Activated naive CD8-positive, alpha-beta T cell treated with anti-CD3 and anti-CD28 coated beads, Interleukin-2, amount 50 U/mL, for 24 hours (primary cell): Measurements from ENCODE around the gene OFD1.
A peak's percentile ranks its signal among the peaks of the same experiment; 100 is the strongest.

Experiments used
- ATAC-seq: fragments of 150-1000 bp; cut with Tn5 transposase; one replicate; pipeline ENCODE4 v1.10.0; 2021
- DNase-seq: peaks from one replicate; pipeline ENCODE4 v3.0.0; 2021
- H3K27ac Mint-ChIP-seq: one replicate; pipeline ENCODE4 v1.8.0; 2021; ENCODE audit warnings: mild to moderate bottlenecking, mixed read lengths
- H3K27me3 Mint-ChIP-seq: one replicate; pipeline ENCODE4 v1.8.0; 2021; ENCODE audit warnings: mixed read lengths
- H3K36me3 Mint-ChIP-seq: one replicate; pipeline ENCODE4 v1.8.0; 2021; ENCODE audit warnings: low read depth, mixed read lengths
- H3K4me1 Mint-ChIP-seq: one replicate; pipeline ENCODE4 v1.8.0; 2021; ENCODE audit warnings: mixed read lengths
- H3K4me3 Mint-ChIP-seq: one replicate; pipeline ENCODE4 v1.8.0; 2021; ENCODE audit warnings: mild to moderate bottlenecking, moderate library complexity, mixed read lengths
- H3K9me3 Mint-ChIP-seq: one replicate; pipeline ENCODE4 v1.8.0; 2021; ENCODE audit warnings: mixed read lengths

Gene OFD1

GRCh38 chrX:13778916-13779315 lies 44.4 kb downstream of the OFD1 start:
- H3K27ac Mint-ChIP-seq, result peak overlapping the region; percentile 27
- DNase-seq, result no peak
- no peak overlapping the region for H3K4me3 Mint-ChIP-seq
- H3K4me1 Mint-ChIP-seq, result peaks cover 8% of the 10 kb centered on the region
- H3K36me3 Mint-ChIP-seq, result peaks cover 4% of the 10 kb centered on the region
- ATAC-seq, result peak; percentile 49
- no peaks in the 10 kb centered on the region for H3K9me3 Mint-ChIP-seq
- H3K27me3 Mint-ChIP-seq, result no peaks in the 10 kb centered on the region

GRCh38 chrX:13780868-13781427 lies 46.4 kb downstream of the OFD1 start:
- H3K4me3 Mint-ChIP-seq, result no peak overlapping the region
- no peaks in the 10 kb centered on the region for H3K9me3 Mint-ChIP-seq
- H3K27ac Mint-ChIP-seq, result no peak overlapping the region
- H3K36me3 Mint-ChIP-seq, result peaks cover under 1% of the 10 kb centered on the region
- DNase-seq (no peak), ATAC-seq (no peak)
- H3K27me3 Mint-ChIP-seq, result no peaks in the 10 kb centered on the region
- H3K4me1 Mint-ChIP-seq, result peaks cover 8% of the 10 kb centered on the region

GRCh38 chrX:13786048-13786447 lies 51.5 kb downstream of the OFD1 start:
- H3K27me3 Mint-ChIP-seq, result no peaks in the 10 kb centered on the region
- no peak overlapping the region for H3K27ac Mint-ChIP-seq
- H3K4me3 Mint-ChIP-seq, result no peak overlapping the region
- no peak for ATAC-seq
- no peaks in the 10 kb centered on the region for H3K9me3 Mint-ChIP-seq
- DNase-seq, result no peak
- H3K36me3 Mint-ChIP-seq, result no peaks in the 10 kb centered on the region
- H3K4me1 Mint-ChIP-seq, result no peaks in the 10 kb centered on the region

GRCh38 chrX:13790206-13791131 lies 55.9 kb downstream of the OFD1 start:
- DNase-seq, result no peak
- no peaks in the 10 kb centered on the region for H3K9me3 Mint-ChIP-seq

GRCh38 chrX:13791145-13791544 lies 56.6 kb downstream of the OFD1 start:
- no peak overlapping the region for H3K4me3 Mint-ChIP-seq
- H3K4me1 Mint-ChIP-seq, result no peaks in the 10 kb centered on the region
- H3K36me3 Mint-ChIP-seq, result no peaks in the 10 kb centered on the region
- H3K27ac Mint-ChIP-seq, result no peak overlapping the region
- no peaks in the 10 kb centered on the region for H3K9me3 Mint-ChIP-seq
- H3K27me3 Mint-ChIP-seq, result no peaks in the 10 kb centered on the region
- no peak for DNase-seq
- ATAC-seq, result no peak

More at GRCh38 chrX:13790206-13791131, 55.9 kb downstream of the OFD1 start:
- no peaks in the 10 kb centered on the region for H3K36me3 Mint-ChIP-seq
- H3K27me3 Mint-ChIP-seq, result no peaks in the 10 kb centered on the region
- no peaks in the 10 kb centered on the region for H3K4me1 Mint-ChIP-seq
- no peak for ATAC-seq
- H3K4me3 Mint-ChIP-seq, result no peak overlapping the region
- no peak overlapping the region for H3K27ac Mint-ChIP-seq

GRCh38 chrX:13791559-13791958 lies 57.0 kb downstream of the OFD1 start:
- H3K4me1 Mint-ChIP-seq, result no peaks in the 10 kb centered on the region
- ATAC-seq, result no peak
- no peaks in the 10 kb centered on the region for H3K36me3 Mint-ChIP-seq
- no peak overlapping the region for H3K27ac Mint-ChIP-seq
- no peak overlapping the region for H3K4me3 Mint-ChIP-seq
- H3K27me3 Mint-ChIP-seq, result no peaks in the 10 kb centered on the region
- no peak for DNase-seq
- H3K9me3 Mint-ChIP-seq, result no peaks in the 10 kb centered on the region

GRCh38 chrX:13793897-13794296 lies 59.3 kb downstream of the OFD1 start:
- H3K4me3 Mint-ChIP-seq, result no peak overlapping the region
- H3K4me1 Mint-ChIP-seq, result no peaks in the 10 kb centered on the region
- H3K36me3 Mint-ChIP-seq, result no peaks in the 10 kb centered on the region
- H3K27me3 Mint-ChIP-seq, result peaks cover 2% of the 10 kb centered on the region
- ATAC-seq (no peak), DNase-seq (no peak)
- no peaks in the 10 kb centered on the region for H3K9me3 Mint-ChIP-seq
- no peak overlapping the region for H3K27ac Mint-ChIP-seq

GRCh38 chrX:13794417-13794816 lies 59.9 kb downstream of the OFD1 start:
- Mint-ChIP-seq H3K36me3 (no peaks in the 10 kb centered on the region), H3K27me3 (peaks cover 2% of the 10 kb centered on the region), H3K27ac (no peak overlapping the region), H3K9me3 (no peaks in the 10 kb centered on the region), H3K4me3 (no peak overlapping the region), H3K4me1 (no peaks in the 10 kb centered on the region)
- no peak for DNase-seq
- ATAC-seq, result no peak

- no peak overlapping the region for H3K27ac Mint-ChIP-seq
- H3K4me3 Mint-ChIP-seq, result no peak overlapping the region
- H3K4me1 Mint-ChIP-seq, result no peaks in the 10 kb centered on the region
Measured at GRCh38 chrX:13797512-13797911, 63.0 kb downstream of the OFD1 start.

GRCh38 chrX:13798184-13798583 lies 63.6 kb downstream of the OFD1 start:
- no peak for ATAC-seq
- Mint-ChIP-seq H3K27me3 (peaks cover 2% of the 10 kb centered on the region), H3K4me3 (no peak overlapping the region), H3K27ac (no peak overlapping the region), H3K4me1 (no peaks in the 10 kb centered on the region), H3K36me3 (no peaks in the 10 kb centered on the region), H3K9me3 (no peaks in the 10 kb centered on the region)
- no peak for DNase-seq

More at GRCh38 chrX:13797512-13797911, 63.0 kb downstream of the OFD1 start:
- peaks cover 2% of the 10 kb centered on the region for H3K27me3 Mint-ChIP-seq
- H3K9me3 Mint-ChIP-seq, result no peaks in the 10 kb centered on the region
- H3K36me3 Mint-ChIP-seq, result no peaks in the 10 kb centered on the region
- ATAC-seq, result no peak
- DNase-seq, result no peak

- Mint-ChIP-seq H3K27me3 (no peaks in the 10 kb centered on the region), H3K36me3 (no peaks in the 10 kb centered on the region), H3K4me3 (no peak overlapping the region), H3K9me3 (no peaks in the 10 kb centered on the region), H3K4me1 (no peaks in the 10 kb centered on the region), H3K27ac (no peak overlapping the region)
- no peak for DNase-seq
- no peak for ATAC-seq
Measured at GRCh38 chrX:13803116-13803515, 68.6 kb downstream of the OFD1 start.

- Mint-ChIP-seq H3K4me1 (no peaks in the 10 kb centered on the region), H3K27ac (no peak overlapping the region), H3K36me3 (no peaks in the 10 kb centered on the region), H3K4me3 (no peak overlapping the region), H3K27me3 (no peaks in the 10 kb centered on the region), H3K9me3 (no peaks in the 10 kb centered on the region)
- ATAC-seq (no peak), DNase-seq (no peak)
Measured at GRCh38 chrX:13805241-13805640, 70.7 kb downstream of the OFD1 start.

- no peaks in the 10 kb centered on the region for H3K36me3 Mint-ChIP-seq
- no peak overlapping the region for H3K4me3 Mint-ChIP-seq
- peaks cover 6% of the 10 kb centered on the region for H3K27me3 Mint-ChIP-seq
- ATAC-seq (no peak), DNase-seq (no peak)
- H3K4me1 Mint-ChIP-seq, result no peaks in the 10 kb centered on the region
- no peaks in the 10 kb centered on the region for H3K9me3 Mint-ChIP-seq
- H3K27ac Mint-ChIP-seq, result no peak overlapping the region
Measured at GRCh38 chrX:13808293-13808692, 73.7 kb downstream of the OFD1 start.

GRCh38 chrX:13808865-13809264 lies 74.3 kb downstream of the OFD1 start:
- Mint-ChIP-seq H3K27me3 (peaks cover 6% of the 10 kb centered on the region), H3K9me3 (no peaks in the 10 kb centered on the region), H3K36me3 (no peaks in the 10 kb centered on the region), H3K27ac (no peak overlapping the region), H3K4me1 (no peaks in the 10 kb centered on the region), H3K4me3 (no peak overlapping the region)
- ATAC-seq (no peak), DNase-seq (no peak)

- Mint-ChIP-seq H3K36me3 (no peaks in the 10 kb centered on the region), H3K27ac (no peak overlapping the region), H3K27me3 (peaks cover 9% of the 10 kb centered on the region), H3K4me1 (no peaks in the 10 kb centered on the region), H3K9me3 (no peaks in the 10 kb centered on the region), H3K4me3 (no peak overlapping the region)
- ATAC-seq (no peak), DNase-seq (no peak)
Measured at GRCh38 chrX:13815664-13816063, 81.1 kb downstream of the OFD1 start.
